Measurements from ENCODE around the gene PCDH9.
"Not testable (repeated sequence)": the region's sequence is repeated elsewhere in the genome, so short reads cannot be mapped to it uniquely, and the experiment has no call there.

PCDH9 gene

GRCh38 chr13:66634384-66634783, 595.8 kb downstream of the PCDH9 start:
- DNase-seq: no peak

GRCh38 chr13:66627512-66627911, 602.6 kb downstream of the PCDH9 start:
- no peak for DNase-seq

GRCh38 chr13:66624302-66624701, 605.8 kb downstream of the PCDH9 start:
- no peak for DNase-seq

DNA sequence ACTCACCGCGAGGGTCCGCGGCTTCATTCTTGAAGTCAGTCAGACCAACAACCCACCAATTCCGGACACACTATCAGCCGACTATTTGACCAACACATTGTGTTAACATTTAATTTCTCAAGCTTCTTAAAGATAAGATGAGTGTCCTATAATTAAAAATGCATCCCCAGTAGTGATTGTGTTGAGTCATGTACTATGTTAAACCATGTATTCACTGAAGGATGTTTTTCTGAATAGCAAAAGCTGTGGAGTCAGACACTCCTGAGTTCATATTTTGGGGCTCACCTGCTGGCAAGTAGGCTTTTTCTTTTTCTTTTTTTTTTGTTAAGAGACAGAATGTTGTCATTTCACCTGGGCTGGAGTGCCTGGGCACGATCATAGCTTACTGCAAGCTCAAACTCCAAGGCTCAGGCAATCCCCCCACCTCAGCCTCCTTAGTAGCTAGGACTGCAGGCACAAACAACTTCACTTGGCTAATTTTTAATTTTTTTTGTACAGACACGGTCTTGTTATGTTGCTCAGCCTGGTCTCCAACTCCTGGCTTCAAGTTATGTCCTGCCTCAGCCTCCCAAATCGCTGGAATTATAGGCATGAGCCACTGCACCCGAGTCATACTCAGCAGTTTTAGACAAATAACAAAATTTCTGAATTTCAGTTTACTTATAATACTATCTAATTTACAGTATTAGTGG, 606.9 kb downstream of the PCDH9 start:
- no peak for DNase-seq

DNA sequence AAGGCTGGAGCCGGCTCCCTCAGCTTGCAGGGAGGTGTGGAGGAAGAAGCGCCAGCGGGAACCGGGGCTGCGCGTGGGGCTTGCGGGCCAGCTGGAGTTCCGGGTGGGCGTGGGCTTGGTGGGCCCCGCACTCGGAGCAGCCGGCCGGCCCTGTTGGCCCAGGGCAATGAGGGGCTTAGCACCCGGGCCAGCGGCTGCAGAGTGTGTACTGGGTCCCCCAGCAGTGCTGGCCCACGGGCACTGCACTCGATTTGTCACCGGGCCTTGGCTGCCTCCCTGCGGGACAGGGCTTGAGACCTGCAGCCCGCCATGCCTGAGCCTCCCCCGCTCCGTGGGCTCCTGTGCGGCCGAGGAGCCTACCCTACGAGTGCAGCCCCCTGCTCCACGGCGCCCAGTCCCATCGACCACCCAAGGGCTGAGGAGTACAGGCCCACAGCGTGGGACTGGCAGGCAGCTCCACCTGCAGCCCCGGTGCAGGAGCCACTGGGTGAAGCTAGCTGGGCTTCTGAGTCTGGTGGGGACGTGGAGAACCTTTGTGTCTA, 608.2 kb downstream of the PCDH9 start:
- not testable (repeated sequence) for DNase-seq

DNA sequence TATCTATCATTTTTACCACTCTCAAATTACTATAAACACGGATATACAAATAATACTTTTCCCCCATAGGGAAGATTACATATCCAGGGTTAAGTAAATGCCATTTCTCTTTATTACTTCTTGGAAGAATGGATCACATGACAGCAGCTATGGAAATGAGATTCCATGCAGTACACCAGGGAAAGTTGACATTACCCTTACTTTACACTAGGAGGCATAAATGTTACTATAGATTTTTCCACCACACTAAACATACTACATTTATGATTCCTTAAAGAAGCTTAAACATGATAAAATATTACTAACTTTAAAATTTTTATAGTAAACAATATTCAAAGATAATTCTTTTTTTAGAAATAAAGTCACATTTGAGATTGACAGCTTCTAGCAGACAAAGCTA, 611.4 kb downstream of the PCDH9 start:
- DNase-seq: no peak

- no peak for DNase-seq
Observed at GRCh38 chr13:66617786-66618185, 612.4 kb downstream of the PCDH9 start.

- DNase-seq: no peak
Observed at GRCh38 chr13:66612983-66613382, 617.2 kb downstream of the PCDH9 start.

GRCh38 chr13:66586489-66586888, 643.6 kb downstream of the PCDH9 start:
- no peak for DNase-seq

- DNase-seq: no peak
Observed at GRCh38 chr13:66585669-66586203, 644.4 kb downstream of the PCDH9 start.

GRCh38 chr13:66581675-66582074, 648.5 kb downstream of the PCDH9 start:
- no peak for DNase-seq

GRCh38 chr13:66578305-66578704, 651.8 kb downstream of the PCDH9 start:
- no peak for DNase-seq

- DNase-seq: no peak
Observed at GRCh38 chr13:66577358-66577757, 652.8 kb downstream of the PCDH9 start.

DNA sequence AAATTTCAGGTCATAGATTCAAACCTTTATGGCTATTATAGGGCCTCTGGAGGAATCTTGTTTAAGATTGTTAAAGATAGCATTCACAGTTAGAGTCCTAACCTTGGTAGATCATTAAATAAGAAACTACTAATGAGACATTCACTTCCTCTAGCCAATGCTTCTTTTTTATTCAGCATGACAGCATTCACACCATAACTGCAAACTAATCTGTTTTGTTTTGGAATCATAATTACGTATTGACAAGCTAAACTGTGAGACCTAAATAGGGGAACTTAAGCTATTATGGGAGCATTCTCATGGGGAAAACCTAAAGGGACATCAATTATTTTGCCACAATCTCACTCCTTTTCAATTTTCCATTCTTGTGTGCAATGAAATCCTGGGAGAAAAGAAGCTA, 653.8 kb downstream of the PCDH9 start:
- no peak for DNase-seq

DNA sequence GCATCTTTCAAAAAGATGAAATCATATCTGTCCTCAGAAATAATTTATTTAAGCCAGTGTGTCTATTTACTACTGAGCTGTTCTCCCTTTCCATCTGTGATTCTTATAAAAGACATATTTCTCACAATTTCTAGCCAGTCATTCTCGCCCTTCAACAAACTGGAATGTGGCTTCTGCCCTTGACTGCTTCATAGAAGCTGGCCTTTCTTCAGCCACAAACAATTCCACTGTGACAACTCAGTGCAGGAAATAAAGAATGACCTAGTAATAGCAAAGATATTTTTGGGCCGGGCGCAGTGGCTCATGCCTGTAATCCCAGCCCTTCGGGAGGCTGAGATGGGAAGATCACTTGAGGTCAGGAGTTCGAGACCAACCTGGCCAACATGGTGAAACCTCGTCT, 655.5 kb downstream of the PCDH9 start:
- DNase-seq: no peak

- DNase-seq: no peak
Observed at GRCh38 chr13:66567899-66568612, 662.1 kb downstream of the PCDH9 start.

- DNase-seq: no peak
Observed at GRCh38 chr13:66565279-66565678, 664.9 kb downstream of the PCDH9 start.

- no peak for DNase-seq
Observed at GRCh38 chr13:66563076-66563475, 667.1 kb downstream of the PCDH9 start.

DNA sequence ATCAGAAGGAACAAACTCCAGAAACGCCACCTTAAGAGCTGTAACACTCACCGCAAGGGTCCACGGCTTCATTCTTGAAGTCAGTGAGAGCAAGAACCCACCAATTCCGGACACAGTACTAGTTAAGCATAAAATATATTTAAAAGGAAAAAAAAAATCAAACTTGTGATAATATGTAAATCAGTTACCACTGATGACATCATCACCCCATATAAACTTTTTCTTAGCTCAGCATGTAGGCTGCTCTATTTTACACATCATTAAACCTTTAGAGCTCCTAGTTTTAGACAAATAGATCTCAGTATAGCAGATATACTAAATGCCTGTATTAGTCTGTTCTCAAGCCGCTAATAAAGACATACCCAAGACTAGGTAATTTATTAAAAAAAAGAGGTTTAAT, 668.1 kb downstream of the PCDH9 start:
- no peak for DNase-seq

DNA sequence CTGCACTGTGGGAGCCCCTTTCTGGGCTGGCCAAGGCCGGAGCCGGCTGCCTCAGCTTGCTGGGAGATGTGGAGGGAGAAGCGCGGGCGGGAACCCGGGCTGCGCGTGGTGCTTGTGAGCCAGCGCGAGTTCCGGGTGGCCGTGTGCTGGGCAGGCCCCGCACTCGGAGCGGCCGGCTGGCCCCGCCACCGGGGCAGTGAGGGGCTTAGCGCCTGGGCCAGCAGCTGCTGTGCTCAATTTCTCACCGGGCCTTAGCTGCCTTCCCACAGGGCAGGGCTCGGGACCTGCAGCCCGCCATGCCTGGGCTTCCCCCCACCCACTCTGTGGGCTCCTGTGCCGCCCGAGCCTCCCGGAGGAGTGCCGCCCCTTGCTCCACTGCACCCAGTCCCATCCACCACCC, 669.1 kb downstream of the PCDH9 start:
- DNase-seq: no peak

GRCh38 chr13:66560189-66560588, 669.9 kb downstream of the PCDH9 start:
- no peak for DNase-seq

- DNase-seq: no peak
Observed at GRCh38 chr13:66559093-66559492, 671.0 kb downstream of the PCDH9 start.

DNA sequence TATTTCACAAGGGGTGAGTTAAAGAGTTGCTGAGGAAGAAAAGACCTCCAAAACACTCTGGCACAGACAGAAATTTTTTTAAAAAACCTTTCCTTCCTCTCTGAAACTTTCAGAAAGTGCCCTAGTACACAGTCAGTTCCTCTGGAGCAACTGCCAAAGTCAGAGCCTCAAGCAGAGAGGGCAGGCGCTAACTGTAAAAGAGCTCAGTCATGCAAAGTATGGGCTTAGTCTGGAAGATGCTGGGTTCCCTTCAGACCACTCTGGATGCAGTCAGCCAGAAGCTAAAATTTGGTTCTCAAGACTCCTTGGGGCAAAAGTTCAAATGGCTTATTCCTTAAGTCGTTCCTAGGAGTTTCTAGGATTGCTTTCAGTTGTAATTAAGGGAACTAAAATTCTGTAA, 671.6 kb downstream of the PCDH9 start:
- DNase-seq: no peak

- DNase-seq: no peak
Observed at GRCh38 chr13:66557357-66557756, 672.8 kb downstream of the PCDH9 start.

All from CD4-positive, alpha-beta T cell treated with Interleukin-6 for 4 hours (primary cell).